ENCODE measurements around the gene CRABP1.
"Not testable (repeated sequence)": the region's sequence is repeated elsewhere in the genome, so short reads cannot be mapped to it uniquely, and the experiment has no call there.

Gene CRABP1

DNA sequence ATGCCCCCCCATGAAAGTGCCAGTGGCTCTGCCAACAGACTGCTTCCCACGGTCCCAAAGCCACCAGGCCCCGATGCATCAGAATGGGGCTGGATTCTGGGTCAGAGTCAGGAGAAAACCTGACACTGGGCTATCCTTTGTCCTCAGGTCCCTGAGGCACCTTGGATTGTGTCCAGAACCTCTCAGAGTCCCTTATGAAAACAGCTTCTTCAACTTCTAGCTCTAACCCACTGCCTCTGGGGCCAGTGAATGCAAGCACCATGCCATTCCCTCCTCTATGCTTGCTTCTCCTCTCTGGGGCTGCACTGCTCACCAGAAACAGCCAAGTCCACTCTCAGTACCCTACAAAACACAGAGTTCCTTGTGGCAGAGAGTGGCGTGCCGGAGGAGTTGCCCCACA lies 9.9 kb downstream of the CRABP1 start:
- DNase-seq = no peak

DNA sequence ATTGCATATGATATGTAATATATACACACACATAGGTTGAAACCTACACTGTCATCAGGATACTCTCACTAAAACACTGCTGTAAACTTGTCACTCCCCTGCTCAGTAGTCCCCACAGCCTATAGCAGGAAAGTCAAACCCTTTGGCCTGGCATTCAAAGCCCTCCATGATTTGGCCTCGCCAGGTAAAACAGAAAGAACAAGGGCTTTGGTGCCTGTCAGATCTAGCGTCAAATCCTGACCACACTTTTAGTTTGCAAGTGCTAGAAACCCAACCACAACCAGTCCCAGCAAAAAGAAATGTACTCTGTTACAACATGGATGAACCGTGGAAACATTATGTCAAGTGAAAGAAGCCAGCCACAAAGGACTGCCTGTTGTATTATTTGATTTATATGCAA lies 11.4 kb downstream of the CRABP1 start:
- DNase-seq = no peak

DNA sequence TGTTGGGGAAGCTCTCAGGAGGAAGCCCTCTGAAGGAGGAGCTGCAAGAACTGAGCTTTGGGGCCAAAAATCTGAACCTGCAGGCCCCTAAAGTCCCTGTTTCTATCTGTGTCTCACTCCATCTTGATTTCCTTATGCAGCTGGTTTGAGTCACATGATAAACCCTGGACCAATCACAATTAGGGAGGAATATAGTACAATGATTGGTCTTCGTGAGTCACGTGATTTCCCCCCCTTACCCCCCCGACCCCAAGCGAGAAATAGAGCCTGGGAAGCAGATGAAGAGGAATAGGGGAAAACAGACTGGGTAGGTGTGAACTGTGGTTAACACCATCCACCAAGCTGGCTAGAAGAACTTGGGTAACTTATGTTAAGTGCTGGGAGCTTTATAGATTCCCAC lies 12.9 kb downstream of the CRABP1 start:
- no peak for DNase-seq

DNA sequence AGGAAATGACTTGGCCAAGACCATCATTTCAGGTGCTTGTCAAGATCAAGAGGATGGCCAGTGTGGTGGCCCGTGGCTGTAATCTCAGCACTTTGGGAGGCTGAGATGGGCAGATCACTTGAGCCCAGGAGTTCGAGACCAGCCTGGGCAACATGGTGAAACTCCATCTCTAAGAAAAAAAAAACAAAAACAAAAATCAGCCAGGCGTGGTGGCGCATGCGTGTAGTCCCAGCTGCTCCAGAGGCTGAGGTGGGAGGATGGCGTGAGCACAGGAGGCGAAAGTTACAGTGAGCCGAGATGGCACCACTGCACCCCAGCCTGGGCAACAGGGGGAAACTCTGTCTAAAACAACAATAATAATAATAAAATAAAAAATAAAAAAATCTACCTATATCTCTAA lies 15.0 kb downstream of the CRABP1 start:
- DNase-seq = no peak

DNA sequence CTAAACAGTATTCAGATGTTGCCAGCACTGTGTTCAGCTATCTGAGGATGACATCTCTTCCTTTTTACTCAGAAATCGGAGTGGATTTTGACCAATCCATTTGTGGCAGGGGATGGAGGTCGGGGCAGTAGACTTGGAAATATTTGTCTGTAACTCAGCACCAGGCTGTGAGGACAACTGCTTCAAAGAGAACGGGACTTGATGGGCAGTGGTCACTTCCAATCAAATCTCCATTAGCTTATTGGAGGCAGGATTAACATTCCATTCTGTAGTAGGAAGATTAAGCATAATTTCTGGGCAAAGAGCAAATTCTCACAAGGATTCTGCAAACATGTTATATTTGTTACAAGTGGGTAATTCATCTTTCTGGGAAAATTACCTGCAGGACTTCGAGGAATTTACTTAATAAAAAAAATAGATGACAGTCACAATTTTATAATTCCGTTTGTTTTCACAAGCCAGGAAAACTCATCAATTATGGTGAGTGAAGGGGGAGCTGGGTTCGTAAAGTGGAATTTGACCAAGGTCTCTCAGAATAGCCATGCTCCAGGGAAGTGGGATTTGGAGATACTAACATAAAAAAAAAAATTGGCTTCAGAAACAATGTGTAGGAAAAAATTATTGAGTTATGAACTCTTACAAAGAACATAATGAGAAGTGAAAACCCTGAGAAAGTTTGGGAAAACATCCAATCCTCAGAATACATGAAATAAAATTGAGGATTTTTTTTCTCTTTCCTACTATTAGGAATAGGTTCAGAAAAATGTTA lies 18.1 kb downstream of the CRABP1 start:
- DNase-seq = no peak

DNA sequence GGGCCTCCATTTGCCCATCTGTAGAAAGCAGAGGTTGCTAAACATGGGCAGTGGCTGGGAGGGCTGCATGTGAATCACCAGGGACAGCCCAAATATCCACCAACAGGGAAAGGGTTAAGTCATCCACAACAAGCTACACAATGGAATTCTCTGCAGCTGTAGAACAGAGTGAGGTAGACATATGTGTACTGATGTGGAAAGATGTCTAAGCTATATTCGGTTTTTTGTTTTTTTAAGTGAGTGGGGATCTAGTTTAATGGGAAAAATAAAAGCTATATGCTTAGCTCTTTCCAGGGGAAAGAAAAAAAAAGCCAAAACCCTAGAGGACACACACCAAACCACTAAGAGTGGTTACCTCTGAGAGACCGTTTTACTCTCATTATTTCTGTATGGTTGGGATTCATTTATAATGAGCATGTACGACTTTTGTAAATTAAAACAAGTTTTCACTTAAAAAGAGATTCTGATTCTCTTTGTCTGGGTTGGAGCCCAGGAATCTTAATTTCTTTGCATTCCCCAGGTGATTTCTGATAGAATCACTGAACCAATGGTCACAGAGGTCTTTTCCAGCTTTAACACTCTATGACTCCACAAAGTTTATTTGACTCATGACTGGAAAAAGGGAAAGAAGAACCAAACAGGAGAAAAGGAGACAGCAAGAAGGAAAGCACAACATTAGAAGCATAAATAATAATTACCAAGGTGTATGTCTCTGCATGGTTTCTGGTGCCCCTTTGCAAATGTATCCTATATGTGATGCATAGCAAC lies 19.1 kb downstream of the CRABP1 start:
- DNase-seq = no peak

DNA sequence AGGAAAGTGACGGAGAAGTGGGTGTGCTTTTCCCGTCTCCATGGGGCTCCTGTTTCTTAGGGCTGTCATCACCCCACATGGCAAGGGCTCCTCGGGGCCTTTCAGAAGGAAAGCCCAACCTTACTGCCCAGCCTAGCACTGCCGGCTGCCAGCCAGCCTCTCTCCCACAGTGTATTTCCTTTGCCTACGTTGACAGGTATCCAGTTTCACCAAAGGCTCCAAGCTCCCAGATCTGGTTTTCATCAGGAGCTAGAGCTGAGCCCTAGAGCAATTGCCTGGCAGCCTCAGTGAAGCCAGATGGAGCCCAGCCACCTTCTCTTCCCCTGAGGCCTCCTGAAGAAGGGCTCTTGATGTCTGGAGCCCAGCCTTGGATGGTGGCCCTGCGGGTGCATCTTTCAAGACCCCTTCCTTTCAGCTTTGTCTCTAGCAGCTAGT lies 20.2 kb downstream of the CRABP1 start:
- no peak for DNase-seq

DNA sequence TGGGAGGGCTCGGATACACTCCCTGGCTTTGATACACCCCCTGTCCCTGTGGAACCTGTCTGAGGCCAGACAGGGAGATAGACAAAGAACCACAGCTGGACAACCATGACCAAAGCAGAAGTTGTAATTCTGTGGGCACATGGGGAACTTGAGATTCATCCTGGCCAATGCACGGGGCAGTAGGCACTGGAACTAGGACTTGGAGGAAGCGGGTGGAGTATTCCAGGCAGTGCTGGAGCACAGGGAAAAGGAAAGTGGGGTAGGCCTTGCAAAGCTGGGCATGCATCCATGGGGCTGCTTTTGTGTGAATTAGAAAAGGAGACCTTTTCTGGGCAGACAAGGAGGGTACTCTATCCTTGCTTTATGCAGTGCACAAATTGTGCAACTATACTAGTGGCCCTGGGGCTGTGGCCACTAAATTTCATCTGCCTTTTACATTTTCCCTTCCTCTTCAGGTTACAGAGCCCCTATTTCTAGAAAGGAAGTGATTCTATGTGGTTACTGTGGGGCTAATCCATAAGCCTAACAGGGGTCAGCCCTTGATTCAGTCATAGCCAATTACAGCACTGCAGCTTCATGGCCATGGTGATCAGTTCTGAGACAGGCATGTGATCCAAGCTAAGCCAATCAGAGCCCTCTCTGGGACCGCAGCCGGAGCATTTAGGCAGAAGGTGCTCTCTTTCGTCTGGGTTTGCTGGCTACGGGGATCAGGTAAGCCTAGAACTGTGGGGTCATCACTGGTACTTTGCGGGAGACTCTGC lies 21.0 kb downstream of the CRABP1 start:
- no peak for DNase-seq

DNA sequence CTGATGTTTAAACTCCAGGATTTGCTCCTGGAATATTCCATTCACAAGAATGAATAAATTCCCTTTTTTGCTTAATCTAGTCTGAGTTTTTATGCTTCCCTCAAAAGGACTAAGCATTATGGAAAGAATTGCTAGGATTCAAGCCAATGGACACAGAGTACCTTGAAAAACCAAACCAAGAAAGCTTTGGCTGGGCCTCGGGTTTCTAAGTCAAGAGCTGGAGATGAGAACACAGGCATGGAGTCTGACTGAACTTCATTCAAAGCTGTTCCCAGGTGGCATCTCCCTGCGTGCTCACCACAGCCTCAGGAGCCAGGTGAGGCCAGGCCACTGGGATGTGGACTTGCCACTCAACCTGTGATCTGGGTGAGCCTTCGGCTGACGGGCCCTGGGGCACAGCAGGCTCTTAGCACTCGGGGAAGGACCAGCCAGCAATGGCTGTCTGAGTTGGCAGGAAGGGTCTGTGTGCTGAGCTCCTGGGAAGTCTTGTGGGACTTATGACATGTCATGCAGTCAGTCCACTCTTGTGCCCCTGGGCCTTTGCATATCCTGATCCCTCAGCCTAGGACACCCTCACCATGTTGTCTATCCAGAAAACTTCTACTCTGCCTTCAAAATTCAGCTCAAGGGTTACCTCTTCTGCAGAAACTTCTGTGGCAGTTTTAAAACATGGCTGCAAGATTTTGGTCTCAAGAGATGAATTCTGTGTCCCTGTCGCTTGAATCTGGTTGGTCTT lies 21.8 kb downstream of the CRABP1 start:
- DNase-seq = no peak

DNA sequence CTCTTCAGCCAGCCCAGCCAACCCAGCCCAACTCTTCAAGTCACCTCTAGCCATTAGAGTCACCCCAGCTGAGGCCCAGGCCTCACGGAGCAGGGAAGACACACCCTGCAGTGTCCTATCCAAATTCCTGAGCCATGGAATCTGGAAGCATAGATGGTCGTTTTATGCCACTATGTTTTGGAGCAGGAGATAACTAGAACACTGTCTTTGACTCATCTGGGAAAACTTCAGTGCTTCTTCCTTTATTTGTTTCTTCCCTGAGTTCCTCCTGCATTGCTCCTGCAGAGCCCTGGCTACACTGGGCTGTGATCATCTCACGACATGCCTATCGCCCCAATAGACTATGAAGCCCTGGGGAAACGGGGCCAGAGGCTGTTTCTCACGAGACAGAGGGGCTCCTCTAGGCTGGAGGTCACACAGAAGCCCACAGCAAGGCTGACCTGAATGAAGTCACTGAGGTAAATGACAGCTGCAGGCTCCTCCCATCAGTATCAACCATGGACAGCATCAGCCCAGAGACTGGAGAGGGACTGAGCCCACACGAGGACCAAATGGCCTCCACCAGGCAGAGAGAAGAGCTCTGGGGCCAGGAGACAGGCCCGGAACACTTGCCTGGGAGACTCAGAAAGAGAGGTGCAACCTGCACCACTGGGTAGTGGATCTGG lies 22.7 kb downstream of the CRABP1 start:
- DNase-seq = no peak

DNA sequence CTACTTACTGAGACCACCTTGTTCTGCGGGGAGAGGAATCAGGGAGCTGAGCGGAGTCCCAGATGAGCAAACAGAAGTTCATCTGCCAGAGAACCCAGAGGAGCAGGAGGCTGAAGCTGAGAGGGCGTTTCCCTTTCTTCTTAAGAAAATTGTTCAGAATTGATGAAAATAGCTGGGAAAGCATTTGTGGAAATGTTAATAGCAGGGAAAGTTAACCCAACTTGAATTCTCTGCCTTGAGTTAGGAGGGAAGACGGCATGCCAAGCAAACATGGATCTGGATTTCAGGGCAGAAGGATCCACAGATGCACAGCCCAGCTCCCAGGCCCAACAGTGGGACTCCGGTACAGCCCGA lies 23.2 kb downstream of the CRABP1 start:
- DNase-seq = no peak

DNA sequence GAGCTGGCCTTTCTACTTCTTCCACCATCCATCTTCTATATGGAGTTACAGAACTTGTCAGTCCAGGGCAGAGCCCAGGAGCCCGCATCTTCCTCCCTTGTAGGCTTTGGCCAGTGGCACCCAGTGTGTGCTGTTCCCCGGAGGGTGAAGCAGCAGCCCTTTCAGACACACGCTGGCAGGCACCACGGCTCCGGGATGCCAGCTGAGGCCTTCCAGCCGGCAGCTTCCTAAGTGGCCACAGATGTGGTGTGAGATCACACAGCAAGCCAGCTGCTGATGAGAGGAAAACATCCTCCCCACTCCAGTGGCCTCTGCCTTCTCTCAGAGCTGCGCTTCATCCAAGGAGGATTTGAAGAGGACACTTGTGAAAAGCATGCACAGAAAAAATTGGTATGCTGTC lies 24.1 kb downstream of the CRABP1 start:
- no peak for DNase-seq

DNA sequence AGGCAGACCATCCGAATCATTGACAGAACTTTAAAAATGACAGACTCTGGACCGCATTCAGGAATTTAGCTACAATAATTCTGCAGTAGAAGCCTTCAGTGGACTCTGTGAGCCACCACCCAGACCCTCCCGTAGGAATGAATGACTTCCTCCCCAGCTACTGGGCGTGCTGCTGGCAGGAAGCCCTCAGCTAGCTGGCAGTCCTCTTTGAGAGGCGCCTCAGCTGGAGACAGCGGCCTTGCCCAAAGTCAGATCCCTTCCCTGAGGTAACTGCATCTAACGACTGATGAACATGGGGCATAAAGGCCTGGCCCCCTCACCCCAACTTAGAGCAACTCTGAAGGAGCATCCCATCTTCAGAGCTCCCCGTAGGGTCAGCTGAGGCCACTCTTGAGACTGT lies 25.8 kb downstream of the CRABP1 start:
- no peak for DNase-seq

DNA sequence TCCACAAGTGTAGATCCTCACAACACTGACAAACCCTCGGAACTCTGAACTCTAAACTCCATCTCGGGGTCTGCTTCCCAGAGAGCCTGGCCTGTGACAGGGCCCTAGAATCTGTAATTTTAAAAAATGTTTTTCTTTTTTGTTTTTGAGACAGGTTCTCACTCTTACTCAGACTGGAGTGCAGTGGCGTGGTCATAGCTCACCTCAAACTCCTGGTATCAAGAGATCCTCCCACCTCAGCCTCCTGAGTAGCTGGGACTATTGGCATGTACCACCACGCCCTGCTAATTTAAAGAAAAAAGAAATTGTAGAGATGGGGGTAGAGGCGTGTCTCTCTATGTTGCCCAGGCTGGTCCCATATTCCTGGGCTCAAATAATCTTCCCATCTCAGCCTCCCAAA lies 26.2 kb downstream of the CRABP1 start:
- no peak for DNase-seq

DNA sequence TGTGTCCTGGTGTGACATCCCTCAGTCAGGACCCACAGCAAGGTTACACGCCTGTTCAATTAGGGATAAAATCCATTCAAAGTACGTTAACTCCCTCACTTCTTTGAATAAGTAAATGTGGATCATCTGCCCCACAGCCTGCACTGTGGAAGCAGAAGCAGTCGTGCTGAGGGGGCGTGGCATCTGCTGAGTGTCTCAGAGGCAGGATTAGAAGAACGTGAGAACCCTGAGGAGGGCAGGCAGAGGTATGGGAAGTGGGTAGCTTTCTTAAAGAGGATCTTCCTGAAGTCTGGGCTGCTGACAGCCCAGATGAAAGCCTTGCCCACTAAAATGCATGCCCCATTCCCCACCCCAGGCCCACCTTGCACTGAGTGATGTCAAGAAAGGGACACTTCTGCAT lies 28.5 kb downstream of the CRABP1 start:
- DNase-seq = no peak

DNA sequence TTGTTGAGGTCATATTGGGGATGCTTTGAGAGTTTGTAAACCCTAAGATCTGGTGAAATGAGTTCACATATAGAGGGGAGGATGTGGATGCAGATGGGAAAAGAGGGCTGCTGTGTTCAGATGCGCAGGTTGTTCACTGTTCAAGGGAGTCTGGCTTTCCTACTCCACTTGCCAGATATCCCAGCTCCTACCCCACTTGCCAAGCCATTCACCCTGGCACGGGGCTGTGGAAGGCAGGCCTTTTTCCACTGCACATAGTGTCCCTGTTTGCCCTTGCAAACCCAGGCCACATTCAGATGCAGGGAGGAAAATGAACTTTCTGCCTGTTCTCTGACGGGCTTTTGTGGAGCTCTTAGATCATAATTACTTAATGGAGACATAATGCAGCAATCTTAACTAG lies 29.0 kb downstream of the CRABP1 start:
- DNase-seq = no peak

DNA sequence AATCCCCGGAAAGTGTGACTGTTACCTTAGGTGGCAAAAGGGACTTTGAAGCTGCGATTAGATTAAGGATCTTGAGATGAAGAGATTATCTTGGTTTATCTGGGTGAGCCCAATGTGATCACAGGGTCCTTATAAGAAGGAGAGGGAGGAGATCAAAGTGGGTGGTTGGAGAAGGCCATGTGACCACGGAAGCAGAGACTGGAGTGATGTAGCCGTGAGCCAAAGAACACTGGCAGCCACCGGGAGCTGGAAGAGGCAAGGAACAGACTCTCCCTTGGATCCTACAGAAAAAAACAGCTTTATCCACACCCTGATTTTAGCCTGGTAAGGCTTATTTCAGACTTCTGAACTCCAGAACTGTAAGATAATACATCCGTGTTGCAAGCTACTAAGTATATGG lies 29.9 kb downstream of the CRABP1 start:
- DNase-seq = no peak

DNA sequence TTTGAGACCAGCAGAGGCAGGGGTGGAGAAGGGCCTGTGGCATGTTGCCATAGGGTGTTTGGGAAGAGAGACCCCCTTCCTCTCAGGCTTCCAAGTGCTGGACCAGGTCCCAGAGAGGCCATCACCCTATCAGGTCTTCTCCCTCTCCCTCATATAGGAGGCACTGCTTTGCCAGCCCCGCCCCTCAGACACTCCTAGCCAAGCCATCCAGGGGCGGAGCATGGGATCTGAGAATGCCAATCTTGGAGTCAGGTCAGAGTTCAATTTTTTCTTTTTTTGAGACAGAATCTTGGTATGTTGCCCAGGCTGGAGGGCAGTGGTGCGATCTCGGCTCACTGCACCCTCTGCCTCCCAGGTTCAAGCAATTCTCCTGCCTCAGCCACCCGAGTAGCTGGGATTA lies 32.7 kb downstream of the CRABP1 start:
- no peak for DNase-seq

DNA sequence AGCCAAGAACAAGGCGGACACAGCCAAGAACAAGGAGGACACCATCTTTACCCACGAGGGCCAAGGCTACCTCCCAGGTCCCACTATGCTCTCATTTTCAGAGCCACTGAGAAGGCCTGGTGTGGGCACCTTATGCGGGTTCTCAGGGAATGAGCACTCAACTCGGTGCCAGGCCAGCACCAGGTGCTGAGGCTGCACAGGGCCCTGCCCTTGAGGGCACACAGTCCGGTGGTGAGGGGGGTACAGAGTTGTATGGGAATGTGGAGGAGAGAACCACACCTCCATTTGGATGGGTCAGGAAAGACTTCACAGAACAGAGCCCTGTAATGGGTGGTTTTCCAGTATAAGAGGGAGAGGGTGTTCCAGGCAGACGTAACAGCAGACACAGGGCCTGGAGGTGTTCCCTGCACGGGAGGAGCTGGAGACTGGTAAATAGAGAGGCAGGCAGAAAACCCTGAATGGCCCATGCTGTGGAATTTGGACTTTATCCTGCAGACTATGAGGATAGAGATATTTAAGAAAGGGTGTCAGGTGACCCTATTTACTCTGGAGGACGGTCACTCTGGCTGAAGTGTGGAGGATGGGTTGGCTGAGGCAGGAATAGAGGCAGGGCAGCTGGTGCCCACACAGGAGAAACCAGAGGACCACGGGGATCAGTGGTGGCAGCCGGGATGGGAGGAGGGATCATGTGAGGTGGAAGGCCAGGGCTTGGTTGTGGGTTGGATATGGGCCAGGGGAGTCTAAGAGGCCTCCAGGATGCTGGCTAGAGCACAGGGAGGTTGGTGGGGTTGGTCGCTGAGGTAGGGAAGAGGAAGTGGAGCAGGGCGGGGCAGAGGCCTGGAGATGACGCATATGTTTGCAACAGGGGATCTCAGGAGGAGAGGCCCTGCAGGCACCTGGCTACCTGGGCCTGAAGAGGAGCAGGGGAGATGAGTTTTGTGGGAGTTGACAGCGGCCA lies 34.6 kb downstream of the CRABP1 start:
- no peak for DNase-seq

DNA sequence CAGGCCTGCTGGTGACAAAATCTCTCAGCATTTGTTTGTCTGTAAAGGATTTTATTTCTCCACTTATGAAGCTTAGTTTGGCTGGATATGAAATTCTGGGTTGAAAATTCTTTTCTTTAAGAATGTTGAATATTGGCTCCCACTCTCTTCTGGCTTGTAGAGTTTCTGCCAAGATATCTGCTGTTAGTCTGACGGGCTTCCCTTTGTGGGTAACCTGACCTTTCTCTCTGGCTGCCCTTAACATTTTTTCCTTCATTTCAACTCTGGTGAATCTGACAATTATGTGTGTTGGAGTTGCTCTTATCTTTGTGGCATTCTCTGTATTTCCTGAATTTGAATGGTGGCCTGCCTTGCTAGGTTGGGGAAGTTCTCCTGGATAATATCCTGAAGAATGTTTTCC lies 40.0 kb downstream of the CRABP1 start:
- not testable (repeated sequence) for DNase-seq

DNA sequence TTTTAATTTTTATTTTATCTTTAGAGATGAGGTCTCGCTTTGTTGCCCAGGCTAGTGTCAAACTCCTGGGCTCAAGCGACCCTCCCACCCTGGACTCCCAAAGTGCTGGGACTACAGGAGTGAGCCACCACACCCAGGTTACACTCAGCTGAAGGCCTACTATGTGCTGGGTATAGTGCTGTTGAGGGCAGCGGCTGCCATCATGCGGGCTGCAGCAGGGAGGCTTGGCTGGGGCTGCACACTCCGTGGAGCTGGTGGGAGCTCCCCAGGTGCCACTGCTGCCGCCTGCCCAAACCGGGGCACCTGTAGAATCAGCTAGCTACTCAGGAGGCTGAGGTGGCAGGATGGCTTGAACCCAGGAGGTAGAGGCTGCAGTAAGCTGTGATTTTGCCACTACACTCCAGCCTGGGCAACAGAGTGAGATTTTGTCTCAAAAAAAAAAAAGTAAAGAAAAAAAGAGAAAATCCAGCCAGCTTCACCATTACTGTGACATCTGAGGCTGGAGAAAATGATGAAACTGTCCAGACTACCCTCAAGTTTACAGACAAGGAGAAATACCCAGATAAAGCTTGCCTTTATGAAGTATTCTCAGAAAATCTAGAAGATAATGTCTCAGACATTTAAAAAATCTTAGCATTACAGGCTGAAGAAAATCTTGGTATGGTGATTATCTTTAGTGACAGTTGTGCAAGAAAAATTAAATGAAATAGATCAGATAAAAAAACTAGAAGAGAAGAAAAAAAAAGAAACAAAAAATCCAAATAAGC lies 42.1 kb downstream of the CRABP1 start:
- no peak for DNase-seq

All from activated CD4-positive, alpha-beta T cell treated with anti-CD3 and anti-CD28 coated beads for 1 hour (primary cell).